Stimulated activated CD8-positive, alpha-beta memory T cell treated with anti-CD3 and anti-CD28 coated beads, Interleukin-15, amount 100 ng/mL, for 24 hours (primary cell): ENCODE results near the gene BBS7.

ENCODE experiments used
- DNase-seq: peaks from one replicate; pipeline ENCODE4 v3.0.0-alpha.2; 2020; ENCODE audit warnings: low read depth

BBS7 gene

GRCh38 chr4:121824950-121825349 lies 45.3 kb downstream of the BBS7 start:
- no peak for DNase-seq

- DNase-seq, result no peak
Observed at GRCh38 chr4:121824171-121824527, 46.1 kb downstream of the BBS7 start.

- peak; percentile 90 for DNase-seq
Observed at GRCh38 chr4:121823505-121824170, 46.6 kb downstream of the BBS7 start, which contains the start of gene CCNA2. TSS of gene CCNA2 (minus strand) at chr4:121823883. CDS start at chr4:121823628, 255 bp downstream.

- DNase-seq, result no peak
Observed at GRCh38 chr4:121822796-121823504, 47.3 kb downstream of the BBS7 start.

- no peak for DNase-seq
Observed at GRCh38 chr4:121822047-121822446, 48.2 kb downstream of the BBS7 start.

- DNase-seq, result no peak
Observed at GRCh38 chr4:121819216-121819965, 50.9 kb downstream of the BBS7 start.

GRCh38 chr4:121818215-121818614 lies 52.1 kb downstream of the BBS7 start:
- no peak for DNase-seq

- no peak for DNase-seq
Observed at GRCh38 chr4:121817701-121818100, 52.6 kb downstream of the BBS7 start.

- no peak for DNase-seq
Observed at GRCh38 chr4:121817006-121817405, 53.3 kb downstream of the BBS7 start.

GRCh38 chr4:121814756-121815155 lies 55.5 kb downstream of the BBS7 start:
- DNase-seq, result no peak

GRCh38 chr4:121811122-121811521 lies 59.2 kb downstream of the BBS7 start:
- no peak for DNase-seq

- DNase-seq, result no peak
Observed at GRCh38 chr4:121806411-121806810, 63.9 kb downstream of the BBS7 start.

- DNase-seq, result no peak
Observed at GRCh38 chr4:121801715-121802075, 68.6 kb downstream of the BBS7 start.

GRCh38 chr4:121800961-121801714 lies 69.1 kb downstream of the BBS7 start, which contains the start of gene EXOSC9:
TSS of gene EXOSC9 (plus strand) at chr4:121801323. CDS start at chr4:121801425, 102 bp downstream.
- peak; percentile 95 for DNase-seq

GRCh38 chr4:121800638-121800960 lies 69.7 kb downstream of the BBS7 start:
- no peak for DNase-seq

- DNase-seq, result no peak
Observed at GRCh38 chr4:121799867-121800501, 70.3 kb downstream of the BBS7 start.

GRCh38 chr4:121799208-121799823 lies 71.0 kb downstream of the BBS7 start:
- DNase-seq, result no peak

GRCh38 chr4:121796283-121796682 lies 74.0 kb downstream of the BBS7 start:
- DNase-seq, result no peak

- no peak for DNase-seq
Observed at GRCh38 chr4:121794505-121795188, 75.6 kb downstream of the BBS7 start.

- no peak for DNase-seq
Observed at GRCh38 chr4:121792966-121793365, 77.3 kb downstream of the BBS7 start.

GRCh38 chr4:121791481-121791880 lies 78.8 kb downstream of the BBS7 start:
- no peak for DNase-seq
